Measurements from ENCODE around the gene MBOAT7. TPM values are rescaled to one million over a fixed set of nuclear protein-coding genes. Genes with fewer than 3 reads are reported as not detected.

Gene MBOAT7
- total and polyA plus RNA-seq, 4 donors: 10.3 to 31.5 (median 15.0) TPM

DNA sequence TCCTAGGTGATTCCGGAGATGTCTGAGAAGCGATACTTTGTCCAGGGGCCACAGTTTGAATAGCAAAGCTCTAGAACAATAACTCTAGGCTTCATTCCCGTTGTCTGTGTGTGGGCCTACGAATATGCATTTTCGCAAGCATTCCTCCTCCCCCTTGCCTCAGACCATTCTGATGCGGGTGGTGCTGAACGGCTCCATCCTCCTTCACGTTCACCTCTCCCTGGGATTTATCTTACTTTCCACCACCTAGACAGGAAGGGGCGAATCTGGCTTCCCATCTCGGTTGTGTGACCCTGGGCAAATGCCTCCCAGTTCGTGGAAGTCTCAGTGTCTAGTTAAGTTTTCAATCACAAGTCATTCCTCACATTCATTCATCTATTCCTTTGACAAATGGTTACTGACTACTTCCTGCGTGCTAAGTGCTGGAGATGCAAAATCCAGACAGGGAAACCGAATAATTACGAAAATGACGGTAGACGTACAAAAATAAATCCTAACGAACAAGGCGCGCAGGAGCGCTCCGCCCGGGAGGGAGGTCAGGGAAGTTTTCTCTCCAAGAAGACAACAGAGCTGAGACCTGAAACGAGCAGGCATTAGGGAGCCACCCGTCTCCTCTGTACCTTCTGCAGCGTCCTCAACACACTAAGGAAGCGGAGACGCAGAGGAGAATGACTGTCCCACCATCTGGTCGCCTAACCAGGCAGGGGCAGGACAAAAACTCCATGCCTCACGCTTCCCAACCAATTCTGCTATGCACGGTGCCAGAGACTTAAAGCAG, 53.1 kb downstream of the MBOAT7 start:
- H3K4me3 ChIP-seq (ENCODE audit: low read depth in 1 of 3, low read length in 3 of 3): peak overlapping the region; percentile 41 to 69 (median 68)
- TF ChIP-seq, protein P1, sequence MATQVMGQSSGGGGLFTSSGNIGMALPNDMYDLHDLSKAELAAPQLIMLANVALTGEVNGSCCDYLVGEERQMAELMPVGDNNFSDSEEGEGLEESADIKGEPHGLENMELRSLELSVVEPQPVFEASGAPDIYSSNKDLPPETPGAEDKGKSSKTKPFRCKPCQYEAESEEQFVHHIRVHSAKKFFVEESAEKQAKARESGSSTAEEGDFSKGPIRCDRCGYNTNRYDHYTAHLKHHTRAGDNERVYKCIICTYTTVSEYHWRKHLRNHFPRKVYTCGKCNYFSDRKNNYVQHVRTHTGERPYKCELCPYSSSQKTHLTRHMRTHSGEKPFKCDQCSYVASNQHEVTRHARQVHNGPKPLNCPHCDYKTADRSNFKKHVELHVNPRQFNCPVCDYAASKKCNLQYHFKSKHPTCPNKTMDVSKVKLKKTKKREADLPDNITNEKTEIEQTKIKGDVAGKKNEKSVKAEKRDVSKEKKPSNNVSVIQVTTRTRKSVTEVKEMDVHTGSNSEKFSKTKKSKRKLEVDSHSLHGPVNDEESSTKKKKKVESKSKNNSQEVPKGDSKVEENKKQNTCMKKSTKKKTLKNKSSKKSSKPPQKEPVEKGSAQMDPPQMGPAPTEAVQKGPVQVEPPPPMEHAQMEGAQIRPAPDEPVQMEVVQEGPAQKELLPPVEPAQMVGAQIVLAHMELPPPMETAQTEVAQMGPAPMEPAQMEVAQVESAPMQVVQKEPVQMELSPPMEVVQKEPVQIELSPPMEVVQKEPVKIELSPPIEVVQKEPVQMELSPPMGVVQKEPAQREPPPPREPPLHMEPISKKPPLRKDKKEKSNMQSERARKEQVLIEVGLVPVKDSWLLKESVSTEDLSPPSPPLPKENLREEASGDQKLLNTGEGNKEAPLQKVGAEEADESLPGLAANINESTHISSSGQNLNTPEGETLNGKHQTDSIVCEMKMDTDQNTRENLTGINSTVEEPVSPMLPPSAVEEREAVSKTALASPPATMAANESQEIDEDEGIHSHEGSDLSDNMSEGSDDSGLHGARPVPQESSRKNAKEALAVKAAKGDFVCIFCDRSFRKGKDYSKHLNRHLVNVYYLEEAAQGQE (IDR thresholded peaks at IDR 0.05): no peak
- TF ChIP-seq, protein P2, sequence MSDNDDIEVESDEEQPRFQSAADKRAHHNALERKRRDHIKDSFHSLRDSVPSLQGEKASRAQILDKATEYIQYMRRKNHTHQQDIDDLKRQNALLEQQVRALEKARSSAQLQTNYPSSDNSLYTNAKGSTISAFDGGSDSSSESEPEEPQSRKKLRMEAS (IDR thresholded peaks at IDR 0.05): no peak
- no peak for TF ChIP-seq HNF4G (IDR thresholded peaks at IDR 0.05)
- TF ChIP-seq EGR1 (IDR thresholded peaks at IDR 0.05; ENCODE audit: low read depth in 2 of 2): no peak
- no peak for TF ChIP-seq RAD21 (IDR thresholded peaks at IDR 0.05)
- TF ChIP-seq, protein P3, sequence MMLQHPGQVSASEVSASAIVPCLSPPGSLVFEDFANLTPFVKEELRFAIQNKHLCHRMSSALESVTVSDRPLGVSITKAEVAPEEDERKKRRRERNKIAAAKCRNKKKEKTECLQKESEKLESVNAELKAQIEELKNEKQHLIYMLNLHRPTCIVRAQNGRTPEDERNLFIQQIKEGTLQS (IDR thresholded peaks at IDR 0.05): no peak
- no peak for TF ChIP-seq RXRA (IDR thresholded peaks at IDR 0.05)
- no peak for TF ChIP-seq NR2F2 (IDR thresholded peaks at IDR 0.05)
- TF ChIP-seq SP1 (IDR thresholded peaks at IDR 0.05): no peak
- TF ChIP-seq TAF1 (conservative IDR thresholded peaks at IDR 0.05): no peak
- TF ChIP-seq, protein P4, sequence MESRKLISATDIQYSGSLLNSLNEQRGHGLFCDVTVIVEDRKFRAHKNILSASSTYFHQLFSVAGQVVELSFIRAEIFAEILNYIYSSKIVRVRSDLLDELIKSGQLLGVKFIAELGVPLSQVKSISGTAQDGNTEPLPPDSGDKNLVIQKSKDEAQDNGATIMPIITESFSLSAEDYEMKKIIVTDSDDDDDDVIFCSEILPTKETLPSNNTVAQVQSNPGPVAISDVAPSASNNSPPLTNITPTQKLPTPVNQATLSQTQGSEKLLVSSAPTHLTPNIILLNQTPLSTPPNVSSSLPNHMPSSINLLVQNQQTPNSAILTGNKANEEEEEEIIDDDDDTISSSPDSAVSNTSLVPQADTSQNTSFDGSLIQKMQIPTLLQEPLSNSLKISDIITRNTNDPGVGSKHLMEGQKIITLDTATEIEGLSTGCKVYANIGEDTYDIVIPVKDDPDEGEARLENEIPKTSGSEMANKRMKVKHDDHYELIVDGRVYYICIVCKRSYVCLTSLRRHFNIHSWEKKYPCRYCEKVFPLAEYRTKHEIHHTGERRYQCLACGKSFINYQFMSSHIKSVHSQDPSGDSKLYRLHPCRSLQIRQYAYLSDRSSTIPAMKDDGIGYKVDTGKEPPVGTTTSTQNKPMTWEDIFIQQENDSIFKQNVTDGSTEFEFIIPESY (IDR thresholded peaks at IDR 0.05): no peak
- TF ChIP-seq YY1 (IDR thresholded peaks at IDR 0.05): no peak
- no peak for TF ChIP-seq GABPA (IDR thresholded peaks at IDR 0.05 in 1 of 2, conservative IDR thresholded peaks at IDR 0.05 in 1 of 2)
- peaks cover 0 to 8% (median 4%) of the 10 kb centered on the region in 4 donors for H3K36me3 ChIP-seq (ENCODE audit: control insufficient read depth in 4 of 4, insufficient read depth in 3 of 4, low read depth in 1 of 4, low read length in 3 of 4)
- WGBS: 4% methylated on average over 30 of the region's 30 CpGs
- DNase-seq (ENCODE audit: low spot score): no peak
- no peaks in the 10 kb centered on the region for H3K27me3 ChIP-seq (ENCODE audit: control insufficient read depth in 4 of 4, insufficient read depth in 4 of 4, low read length in 3 of 4)
- H3K4me1 ChIP-seq (ENCODE audit: control insufficient read depth in 4 of 4, insufficient read depth in 4 of 4, low read length in 3 of 4): peaks cover 3 to 35% (median 31%) of the 10 kb centered on the region in 4 donors
- H3K9ac ChIP-seq (ENCODE audit: low read depth in 1 of 2, low read length in 2 of 2): peak overlapping the region in 1 of 2 donors; percentile 33
- H3K9me3 ChIP-seq (ENCODE audit: control insufficient read depth in 4 of 4, low read length in 3 of 4): no peaks in the 10 kb centered on the region
- peak overlapping the region; percentile 33 to 49 for H3K27ac ChIP-seq (ENCODE audit: low read depth in 1 of 2, low read length in 2 of 2)

DNA sequence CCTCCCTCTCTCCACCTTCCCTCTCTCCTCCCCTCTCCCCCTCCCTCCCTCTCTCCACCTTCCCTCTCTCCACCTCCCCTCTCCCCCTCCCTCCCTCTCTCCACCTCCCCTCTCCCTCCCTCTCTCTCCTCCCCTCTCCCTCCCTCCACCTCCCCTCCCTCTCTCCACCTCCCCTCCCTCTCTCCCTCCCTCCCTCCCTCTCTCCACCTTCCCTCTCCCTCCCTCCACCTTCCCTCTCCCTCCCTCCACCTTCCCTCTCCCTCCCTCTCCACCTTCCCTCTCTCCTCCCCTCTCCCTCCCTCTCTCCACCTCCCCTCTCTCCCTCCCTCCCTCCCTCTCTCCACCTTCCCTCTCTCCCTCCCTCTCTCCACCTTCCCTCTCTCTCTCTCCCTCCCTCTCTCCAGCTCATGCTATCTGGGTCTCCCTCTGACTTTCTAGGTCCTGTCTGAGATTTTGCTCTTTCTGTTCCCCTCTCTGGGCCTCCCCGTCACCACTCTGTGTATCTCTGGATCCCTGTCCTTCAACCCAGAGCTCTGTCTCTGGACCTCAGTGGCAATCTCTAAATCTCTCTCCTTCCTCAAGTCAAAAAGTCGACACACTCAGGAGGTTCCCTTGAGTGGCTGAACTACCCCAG, 55.3 kb downstream of the MBOAT7 start:
- H3K9ac ChIP-seq (ENCODE audit: low read depth in 1 of 2, low read length in 2 of 2): no peak overlapping the region
- H3K4me3 ChIP-seq (ENCODE audit: low read depth in 1 of 3, low read length in 3 of 3): no peak overlapping the region
- no peaks in the 10 kb centered on the region for H3K27me3 ChIP-seq (ENCODE audit: control insufficient read depth in 4 of 4, insufficient read depth in 4 of 4, low read length in 3 of 4)
- no peaks in the 10 kb centered on the region for H3K9me3 ChIP-seq (ENCODE audit: control insufficient read depth in 4 of 4, low read length in 3 of 4)
- no peak for DNase-seq (ENCODE audit: low spot score)
- WGBS: 79% methylated on average over 2 of the region's 2 CpGs
- H3K27ac ChIP-seq (ENCODE audit: low read depth in 1 of 2, low read length in 2 of 2): no peak overlapping the region
- H3K4me1 ChIP-seq (ENCODE audit: control insufficient read depth in 4 of 4, insufficient read depth in 4 of 4, low read length in 3 of 4): peaks cover 1 to 22% (median 17%) of the 10 kb centered on the region in 4 donors
- H3K36me3 ChIP-seq (ENCODE audit: control insufficient read depth in 4 of 4, insufficient read depth in 3 of 4, low read depth in 1 of 4, low read length in 3 of 4): peaks cover 4 to 24% (median 8%) of the 10 kb centered on the region in 4 donors
- TF ChIP-seq, protein P5, sequence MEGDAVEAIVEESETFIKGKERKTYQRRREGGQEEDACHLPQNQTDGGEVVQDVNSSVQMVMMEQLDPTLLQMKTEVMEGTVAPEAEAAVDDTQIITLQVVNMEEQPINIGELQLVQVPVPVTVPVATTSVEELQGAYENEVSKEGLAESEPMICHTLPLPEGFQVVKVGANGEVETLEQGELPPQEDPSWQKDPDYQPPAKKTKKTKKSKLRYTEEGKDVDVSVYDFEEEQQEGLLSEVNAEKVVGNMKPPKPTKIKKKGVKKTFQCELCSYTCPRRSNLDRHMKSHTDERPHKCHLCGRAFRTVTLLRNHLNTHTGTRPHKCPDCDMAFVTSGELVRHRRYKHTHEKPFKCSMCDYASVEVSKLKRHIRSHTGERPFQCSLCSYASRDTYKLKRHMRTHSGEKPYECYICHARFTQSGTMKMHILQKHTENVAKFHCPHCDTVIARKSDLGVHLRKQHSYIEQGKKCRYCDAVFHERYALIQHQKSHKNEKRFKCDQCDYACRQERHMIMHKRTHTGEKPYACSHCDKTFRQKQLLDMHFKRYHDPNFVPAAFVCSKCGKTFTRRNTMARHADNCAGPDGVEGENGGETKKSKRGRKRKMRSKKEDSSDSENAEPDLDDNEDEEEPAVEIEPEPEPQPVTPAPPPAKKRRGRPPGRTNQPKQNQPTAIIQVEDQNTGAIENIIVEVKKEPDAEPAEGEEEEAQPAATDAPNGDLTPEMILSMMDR (IDR thresholded peaks at IDR 0.05; ENCODE audit: low read depth, low read length, missing input control): no peak
- TF ChIP-seq, protein P3 (IDR thresholded peaks at IDR 0.05): no peak
- TF ChIP-seq JUND (IDR thresholded peaks at IDR 0.05) (no peak), FOXA2 (IDR thresholded peaks at IDR 0.05) (no peak), HNF4A (conservative IDR thresholded peaks at IDR 0.05) (no peak), TAF1 (conservative IDR thresholded peaks at IDR 0.05) (no peak), NR2F2 (IDR thresholded peaks at IDR 0.05) (no peak), GABPA (IDR thresholded peaks at IDR 0.05 in 1 of 2, conservative IDR thresholded peaks at IDR 0.05 in 1 of 2) (no peak), FOXA1 (IDR thresholded peaks at IDR 0.05) (no peak), RAD21 (IDR thresholded peaks at IDR 0.05) (no peak), HNF4G (IDR thresholded peaks at IDR 0.05) (no peak)
- TF ChIP-seq, protein P4 (IDR thresholded peaks at IDR 0.05): no peak
